Stimulated activated CD8-positive, alpha-beta memory T cell treated with anti-CD3 and anti-CD28 coated beads, Interleukin-15, amount 100 ng/mL, for 1 hour (primary cell): ENCODE measurements around the gene REPIN1.
A peak's percentile ranks its signal among the peaks of the same experiment; 100 is the strongest.

Experiments
- DNase-seq: peaks from one replicate; pipeline ENCODE4 v3.0.0-alpha.2; 2020; ENCODE audit warnings: low read depth

REPIN1 gene

GRCh38 chr7:150396426-150396825, 27.8 kb downstream of the REPIN1 start:
- no peak for DNase-seq

DNA sequence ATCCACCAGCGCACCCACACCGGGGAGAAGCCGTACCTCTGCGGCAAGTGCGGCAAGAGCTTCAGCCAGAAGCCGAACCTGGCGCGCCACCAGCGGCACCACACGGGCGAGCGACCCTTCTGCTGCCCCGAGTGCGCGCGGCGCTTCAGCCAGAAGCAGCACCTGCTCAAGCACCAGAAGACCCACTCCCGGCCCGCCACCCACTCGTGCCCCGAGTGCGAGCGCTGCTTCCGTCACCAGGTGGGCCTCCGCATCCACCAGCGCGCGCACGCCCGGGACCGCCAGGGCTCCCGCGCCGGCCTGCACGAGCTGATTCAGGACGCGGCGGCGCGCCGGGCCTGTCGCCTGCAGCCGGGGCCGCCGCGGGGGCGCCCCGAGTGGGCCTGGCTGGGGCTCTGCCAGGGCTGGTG, 28.2 kb downstream of the REPIN1 start:
- DNase-seq = no peak

DNA sequence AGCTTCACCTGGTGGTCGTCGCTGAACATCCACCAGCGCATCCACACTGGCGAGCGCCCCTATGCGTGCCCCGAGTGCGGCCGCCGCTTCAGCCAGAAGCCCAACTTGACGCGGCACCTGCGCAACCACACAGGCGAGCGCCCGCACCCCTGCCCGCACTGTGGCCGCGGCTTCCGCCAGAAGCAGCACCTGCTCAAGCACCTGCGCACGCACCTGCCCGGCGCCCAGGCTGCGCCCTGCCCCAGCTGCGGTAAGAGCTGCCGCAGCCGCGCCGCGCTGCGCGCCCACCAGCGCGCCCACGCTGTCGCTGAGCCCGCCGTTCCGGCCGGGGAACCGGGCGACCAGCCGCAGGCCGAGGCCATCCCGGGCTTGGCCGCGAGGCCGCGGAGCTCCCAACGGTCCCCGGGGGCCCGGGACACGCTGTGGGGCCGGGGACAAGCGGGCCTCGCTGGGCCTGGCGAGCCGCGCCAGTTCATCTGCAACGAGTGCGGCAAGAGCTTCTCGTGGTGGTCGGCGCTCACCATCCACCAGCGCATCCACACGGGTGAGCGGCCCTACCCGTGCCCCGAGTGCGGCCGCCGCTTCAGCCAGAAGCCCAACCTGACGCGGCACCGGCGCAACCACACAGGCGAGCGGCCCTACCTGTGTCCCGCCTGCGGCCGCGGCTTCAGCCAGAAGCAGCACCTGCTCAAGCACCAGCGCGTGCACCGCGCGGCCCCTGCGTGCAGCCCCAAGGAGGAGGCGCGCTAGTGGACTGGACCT, 28.9 kb downstream of the REPIN1 start:
- DNase-seq = no peak

- DNase-seq = no peak
Observed at GRCh38 chr7:150398108-150398964, 29.7 kb downstream of the REPIN1 start.

GRCh38 chr7:150398965-150399320, 30.3 kb downstream of the REPIN1 start:
- no peak for DNase-seq

DNA sequence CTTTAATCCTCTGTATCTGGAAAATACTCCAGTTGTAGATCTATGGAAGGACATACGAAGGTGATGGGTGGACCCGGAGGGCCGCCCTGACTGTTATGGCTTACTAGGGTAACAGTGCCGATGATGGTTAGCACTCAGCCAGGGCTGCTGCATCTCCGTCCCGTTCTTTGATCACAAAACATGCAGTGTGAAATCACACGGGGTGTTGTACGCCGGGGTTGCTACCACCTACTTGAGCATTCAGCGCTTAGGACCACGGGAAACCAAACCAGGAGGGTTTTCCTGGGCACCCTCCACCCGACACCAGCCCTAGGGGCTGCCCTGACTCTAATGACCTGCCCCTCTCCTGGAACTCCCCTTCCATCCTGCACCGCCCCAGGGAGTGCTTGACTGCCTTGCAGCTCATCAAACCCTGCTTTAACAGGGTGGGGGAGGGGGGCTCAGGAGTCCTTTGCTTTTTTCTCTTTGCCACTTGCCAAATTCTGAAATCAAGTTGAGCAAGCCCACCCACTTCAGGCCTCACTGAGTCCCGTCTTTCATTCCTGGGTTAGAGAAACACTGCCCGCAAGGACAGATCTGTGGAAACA, 30.9 kb downstream of the REPIN1 start:
- DNase-seq = no peak

GRCh38 chr7:150400008-150400787, 31.6 kb downstream of the REPIN1 start:
- DNase-seq = no peak

- no peak for DNase-seq
Observed at GRCh38 chr7:150400788-150401423, 32.3 kb downstream of the REPIN1 start.

- DNase-seq = no peak
Observed at GRCh38 chr7:150401424-150401790, 32.8 kb downstream of the REPIN1 start.

GRCh38 chr7:150401861-150402631, 33.4 kb downstream of the REPIN1 start:
- no peak for DNase-seq

GRCh38 chr7:150402671-150403321, 34.2 kb downstream of the REPIN1 start:
- DNase-seq = no peak

DNA sequence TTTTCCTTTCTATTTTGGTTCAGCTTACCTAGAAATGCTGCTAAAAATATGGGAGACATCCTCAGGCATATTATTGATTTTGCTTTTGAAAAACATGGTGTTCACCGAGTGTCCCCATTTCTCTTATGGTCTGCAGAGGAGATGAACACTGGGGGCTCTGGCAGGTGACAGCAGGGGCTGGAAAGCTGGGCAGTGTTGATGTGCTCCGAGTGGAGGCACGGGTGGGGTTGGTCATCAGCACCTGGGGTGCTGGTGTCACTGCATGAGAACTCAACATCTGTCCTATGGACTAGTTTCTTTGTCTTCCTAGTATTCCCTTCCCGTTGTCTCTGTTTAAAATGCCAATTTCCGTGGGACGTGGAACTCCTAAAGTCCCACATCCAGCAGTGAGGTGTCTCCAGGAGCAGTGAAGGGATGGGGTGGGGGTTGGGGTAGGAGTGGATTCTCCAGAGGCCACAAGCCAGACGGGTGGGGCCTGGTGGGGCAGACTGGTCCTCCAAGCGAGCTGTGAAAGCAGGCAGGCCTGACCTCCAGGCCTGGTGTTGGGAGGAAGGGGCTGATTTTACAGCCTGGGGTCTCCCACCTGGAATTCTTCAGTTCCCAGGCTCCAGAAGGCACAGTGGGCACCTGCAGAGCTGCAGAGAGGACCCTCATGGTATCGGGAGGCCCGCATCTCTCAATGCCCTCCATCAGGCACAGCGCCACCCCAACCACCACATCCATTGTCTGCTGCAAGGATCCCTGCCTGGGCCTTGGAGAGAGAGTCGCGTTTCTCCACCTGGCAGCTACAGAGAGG, 35.0 kb downstream of the REPIN1 start:
- DNase-seq = no peak

GRCh38 chr7:150404172-150404804, 35.7 kb downstream of the REPIN1 start:
- no peak for DNase-seq

- peak; percentile 36 for DNase-seq
Observed at GRCh38 chr7:150404805-150405583, 36.4 kb downstream of the REPIN1 start.

DNA sequence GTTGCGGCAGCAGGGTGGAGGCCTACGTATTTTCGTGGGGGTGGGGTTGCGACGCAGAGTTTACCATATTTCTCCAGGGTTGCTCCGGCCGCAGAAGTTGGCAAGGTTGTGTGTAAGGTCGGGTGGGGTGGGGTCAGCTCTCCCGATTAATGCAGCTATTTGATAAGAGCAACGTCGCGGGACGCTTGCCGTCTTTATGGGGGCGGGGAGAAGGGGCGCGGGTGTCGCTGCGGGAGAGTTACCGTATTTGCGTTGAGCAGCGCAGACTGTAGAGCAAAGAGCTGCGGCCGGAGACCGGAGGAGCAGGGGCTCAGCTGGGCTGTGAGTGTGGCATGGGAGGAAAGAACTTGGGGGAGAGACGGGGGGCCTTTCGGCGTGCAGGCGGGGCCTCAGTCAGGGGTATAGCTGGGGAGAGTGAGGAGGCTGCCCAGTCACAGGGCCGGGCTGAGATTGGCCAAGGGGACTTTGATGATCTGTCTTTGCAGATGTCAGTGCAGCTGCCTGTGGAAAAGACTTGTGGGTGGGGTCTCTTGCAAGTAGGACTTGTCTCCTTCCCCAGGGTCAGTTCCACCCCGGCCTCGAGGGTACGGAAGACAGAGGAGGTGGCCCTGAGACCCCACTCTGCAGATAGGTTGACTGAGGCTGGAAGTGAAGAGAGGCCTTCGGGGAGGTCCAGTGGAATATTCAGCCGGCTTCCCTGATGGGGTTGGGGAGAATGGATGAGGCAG, 37.1 kb downstream of the REPIN1 start:
- DNase-seq = no peak

DNA sequence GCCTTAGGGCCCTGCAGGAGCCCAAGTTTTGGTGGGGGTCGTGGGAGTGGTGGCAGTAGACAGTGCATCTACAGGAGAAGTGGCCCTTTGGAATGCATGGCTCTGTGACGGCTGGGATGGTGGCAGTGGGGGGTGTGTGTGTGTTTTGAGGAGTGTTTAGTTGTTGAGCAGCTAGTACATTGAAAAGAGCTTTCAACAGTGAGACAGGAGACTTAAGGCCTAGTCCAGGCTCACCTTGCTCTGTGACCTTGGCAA, 37.6 kb downstream of the REPIN1 start:
- DNase-seq = no peak

DNA sequence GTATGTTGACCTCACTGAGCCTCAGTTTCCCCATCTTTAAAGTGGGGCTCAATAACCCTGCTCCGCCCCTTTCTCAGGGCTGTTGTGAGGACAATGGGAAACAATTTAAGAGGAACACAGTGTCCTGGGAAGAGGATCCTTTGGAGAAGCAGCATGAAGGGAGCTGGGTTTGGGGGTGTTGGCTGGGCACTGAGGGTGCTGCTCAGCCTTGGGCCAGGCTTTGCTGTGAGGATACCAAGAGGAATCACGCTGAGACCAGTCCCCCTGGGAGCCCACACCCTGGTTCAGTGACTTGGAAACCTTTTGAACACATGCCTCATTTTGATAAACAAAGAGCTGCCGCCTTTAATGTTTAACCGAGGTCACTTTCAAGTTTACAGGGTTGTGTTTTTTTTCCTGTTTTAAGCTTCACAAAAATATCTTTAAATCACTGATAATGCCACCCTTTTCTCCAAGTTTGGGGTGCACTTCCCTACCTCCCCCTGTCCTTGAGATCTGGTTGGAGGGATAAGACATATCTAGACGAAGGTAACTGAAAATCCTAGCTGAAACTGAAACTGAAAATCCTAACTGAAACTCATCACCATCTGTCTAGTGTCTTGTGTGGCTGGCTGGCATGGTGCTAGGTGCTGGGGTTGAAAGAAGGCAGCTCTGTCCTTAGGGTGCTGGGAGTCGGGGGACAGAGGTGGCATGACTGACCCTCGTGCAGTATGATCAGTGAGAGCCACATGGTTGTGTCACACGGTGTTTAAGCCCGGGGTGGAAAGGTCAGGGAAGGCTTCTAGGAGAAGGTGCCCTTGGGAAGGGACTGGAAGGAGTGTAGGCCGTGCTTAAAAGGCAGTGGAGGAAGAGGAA, 38.2 kb downstream of the REPIN1 start:
- no peak for DNase-seq
